Mucosa of descending colon (tissue), 3 donors: ENCODE data around the gene TMEM37. TPM values are rescaled to one million over a fixed set of nuclear protein-coding genes. Genes with fewer than 3 reads are reported as not detected.

ENCODE experiments used
- ATAC-seq: fragments of 200-7000 bp; cut with Tn5 transposase; one replicate; pipeline ENCODE4 v1.9.1; 2020; ENCODE audit warnings: mild to moderate bottlenecking, moderate library complexity
- DNase-seq, 3 donors: peaks; one replicate each; pipeline ENCODE4 v3.0.0-alpha.2; 2020
- H3K36me3 ChIP-seq: fragments of 200-600 bp; one replicate; pipeline ENCODE4 v1.8.0; 2021; ENCODE audit warnings: low read depth, mild to moderate bottlenecking
- H3K4me1 ChIP-seq: fragments of 200-600 bp; one replicate; pipeline ENCODE4 v1.8.0; 2021; ENCODE audit warnings: low read depth, mild to moderate bottlenecking
- H3K4me3 ChIP-seq: fragments of 200-600 bp; one replicate; pipeline ENCODE4 v1.8.0; 2021; ENCODE audit warnings: mild to moderate bottlenecking
- H3K9me3 ChIP-seq: fragments of 200-600 bp; one replicate; pipeline ENCODE4 v1.8.0; 2021; ENCODE audit warnings: mild to moderate bottlenecking
- CTCF ChIP-seq: fragments of 200-600 bp; IDR thresholded peaks from one replicate; pipeline ENCODE4 v1.8.0; 2022; ENCODE audit warnings: antibody characterized with exemption, mild to moderate bottlenecking
- intact Hi-C, 2 donors: fragments of 100-400 bp; cut with DNase I in 1 of 2; cut with micrococcal nuclease in 1 of 2; formaldehyde crosslinking; loops; one replicate each; pipeline versions ENCODE4 v1.11.0 to v1.11.1; 2022; cut with DNase I, micrococcal nuclease
- total RNA-seq, 3 donors: library from RNA; stranded (reverse); fragmentation: NEBNext Ultra II Directional in 2 of 3; extraction: Animal tissue kit (Norgen Biotek cat#: 25700) in 2 of 3; gene quantifications; one replicate each; pipeline versions ENCODE4 v1.2.1 to v1.2.4, GENCODE V29; 2021 to 2023
- donor health status: DM: no; HTN: no; CAD: no; lungs with moderate emphysema.
- donor health status: DM: no; HTN: no; CAD: no.
- donor health status: DM: no; HTN: yes; CAD: no.

TMEM37 gene
- total RNA-seq, 3 donors from 2014 or later = 54.0 to 173 (median 100) TPM

- ATAC-seq (no peak), DNase-seq (no peak)
- H3K4me1 ChIP-seq = no peaks in the 10 kb centered on the region
- H3K9me3 ChIP-seq = no peaks in the 10 kb centered on the region
- TF ChIP-seq CTCF = no peak
- intact Hi-C loops = no loop called here
- H3K36me3 ChIP-seq = no peaks in the 10 kb centered on the region
- H3K4me3 ChIP-seq = no peak overlapping the region
Measured at GRCh38 chr2:119480718-119481142, 49.1 kb downstream of the TMEM37 start.

- no peaks in the 10 kb centered on the region for H3K36me3 ChIP-seq
- no peaks in the 10 kb centered on the region for H3K9me3 ChIP-seq
- no peak for TF ChIP-seq CTCF
- DNase-seq (no peak), ATAC-seq (no peak)
- intact Hi-C loops = no loop called here
- H3K4me3 ChIP-seq = no peak overlapping the region
- no peaks in the 10 kb centered on the region for H3K4me1 ChIP-seq
Measured at GRCh38 chr2:119481501-119482455, 50.1 kb downstream of the TMEM37 start.

GRCh38 chr2:119482481-119483394, 51.1 kb downstream of the TMEM37 start:
- no peak for ATAC-seq
- DNase-seq = no peak
- TF ChIP-seq CTCF = no peak
- H3K4me3 ChIP-seq = no peak overlapping the region
- no peaks in the 10 kb centered on the region for H3K36me3 ChIP-seq
- intact Hi-C loops = no loop called here
- no peaks in the 10 kb centered on the region for H3K9me3 ChIP-seq
- H3K4me1 ChIP-seq = no peaks in the 10 kb centered on the region

- TF ChIP-seq CTCF = no peak
- Histone ChIP-seq H3K4me1 (peaks cover 5% of the 10 kb centered on the region), H3K36me3 (no peaks in the 10 kb centered on the region), H3K4me3 (no peak overlapping the region), H3K9me3 (no peaks in the 10 kb centered on the region)
- intact Hi-C loops = no loop called here
- no peak for DNase-seq
- ATAC-seq = no peak
Measured at GRCh38 chr2:119483395-119483753, 51.7 kb downstream of the TMEM37 start.

- no peak overlapping the region for H3K4me3 ChIP-seq
- ATAC-seq (no peak), DNase-seq (no peak)
- peaks cover 10% of the 10 kb centered on the region for H3K4me1 ChIP-seq
- no peak for TF ChIP-seq CTCF
- H3K36me3 ChIP-seq = no peaks in the 10 kb centered on the region
- no peaks in the 10 kb centered on the region for H3K9me3 ChIP-seq
- intact Hi-C loops = no loop called here
Measured at GRCh38 chr2:119483896-119484718, 52.5 kb downstream of the TMEM37 start.
